ENCODE results near the gene MINPP1.
A peak's percentile ranks its signal among the peaks of the same experiment; 100 is the strongest.

DNA sequence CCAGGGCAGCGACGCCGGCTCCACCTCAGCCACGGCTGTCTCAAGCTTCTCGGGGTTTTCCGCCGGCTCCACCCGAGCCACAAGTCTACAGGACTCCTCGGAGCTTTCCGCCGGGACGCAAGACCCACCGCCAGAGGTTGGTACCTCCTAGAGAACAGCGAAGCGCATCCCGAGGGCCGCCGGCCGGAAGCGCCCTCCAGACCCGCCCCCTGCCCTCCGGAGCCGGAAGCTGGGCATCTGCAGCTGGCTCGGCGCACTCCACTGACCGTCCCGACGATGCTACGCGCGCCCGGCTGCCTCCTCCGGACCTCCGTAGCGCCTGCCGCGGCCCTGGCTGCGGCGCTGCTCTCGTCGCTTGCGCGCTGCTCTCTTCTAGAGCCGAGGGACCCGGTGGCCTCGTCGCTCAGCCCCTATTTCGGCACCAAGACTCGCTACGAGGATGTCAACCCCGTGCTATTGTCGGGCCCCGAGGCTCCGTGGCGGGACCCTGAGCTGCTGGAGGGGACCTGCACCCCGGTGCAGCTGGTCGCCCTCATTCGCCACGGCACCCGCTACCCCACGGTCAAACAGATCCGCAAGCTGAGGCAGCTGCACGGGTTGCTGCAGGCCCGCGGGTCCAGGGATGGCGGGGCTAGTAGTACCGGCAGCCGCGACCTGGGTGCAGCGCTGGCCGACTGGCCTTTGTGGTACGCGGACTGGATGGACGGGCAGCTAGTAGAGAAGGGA, at the start of gene MINPP1:
- TF ChIP-seq EP300 (conservative IDR thresholded peaks at IDR 0.05; ENCODE audit: poor library complexity, severe bottlenecking) (no peak), POLR2AphosphoS5 (IDR thresholded peaks at IDR 0.05) (peak; percentile 78), RAD21 (conservative IDR thresholded peaks at IDR 0.05) (no peak), EZH2 (IDR thresholded peaks at IDR 0.05; ENCODE audit: borderline replicate concordance, insufficient read depth, low read length, poor library complexity, severe bottlenecking) (no peak), SMC3 (conservative IDR thresholded peaks at IDR 0.05; ENCODE audit: poor library complexity) (no peak)
- TF ChIP-seq, protein P1, sequence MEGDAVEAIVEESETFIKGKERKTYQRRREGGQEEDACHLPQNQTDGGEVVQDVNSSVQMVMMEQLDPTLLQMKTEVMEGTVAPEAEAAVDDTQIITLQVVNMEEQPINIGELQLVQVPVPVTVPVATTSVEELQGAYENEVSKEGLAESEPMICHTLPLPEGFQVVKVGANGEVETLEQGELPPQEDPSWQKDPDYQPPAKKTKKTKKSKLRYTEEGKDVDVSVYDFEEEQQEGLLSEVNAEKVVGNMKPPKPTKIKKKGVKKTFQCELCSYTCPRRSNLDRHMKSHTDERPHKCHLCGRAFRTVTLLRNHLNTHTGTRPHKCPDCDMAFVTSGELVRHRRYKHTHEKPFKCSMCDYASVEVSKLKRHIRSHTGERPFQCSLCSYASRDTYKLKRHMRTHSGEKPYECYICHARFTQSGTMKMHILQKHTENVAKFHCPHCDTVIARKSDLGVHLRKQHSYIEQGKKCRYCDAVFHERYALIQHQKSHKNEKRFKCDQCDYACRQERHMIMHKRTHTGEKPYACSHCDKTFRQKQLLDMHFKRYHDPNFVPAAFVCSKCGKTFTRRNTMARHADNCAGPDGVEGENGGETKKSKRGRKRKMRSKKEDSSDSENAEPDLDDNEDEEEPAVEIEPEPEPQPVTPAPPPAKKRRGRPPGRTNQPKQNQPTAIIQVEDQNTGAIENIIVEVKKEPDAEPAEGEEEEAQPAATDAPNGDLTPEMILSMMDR (IDR thresholded peaks at IDR 0.05; ENCODE audit: poor library complexity, severe bottlenecking): no peak
- TF ChIP-seq, protein P2, sequence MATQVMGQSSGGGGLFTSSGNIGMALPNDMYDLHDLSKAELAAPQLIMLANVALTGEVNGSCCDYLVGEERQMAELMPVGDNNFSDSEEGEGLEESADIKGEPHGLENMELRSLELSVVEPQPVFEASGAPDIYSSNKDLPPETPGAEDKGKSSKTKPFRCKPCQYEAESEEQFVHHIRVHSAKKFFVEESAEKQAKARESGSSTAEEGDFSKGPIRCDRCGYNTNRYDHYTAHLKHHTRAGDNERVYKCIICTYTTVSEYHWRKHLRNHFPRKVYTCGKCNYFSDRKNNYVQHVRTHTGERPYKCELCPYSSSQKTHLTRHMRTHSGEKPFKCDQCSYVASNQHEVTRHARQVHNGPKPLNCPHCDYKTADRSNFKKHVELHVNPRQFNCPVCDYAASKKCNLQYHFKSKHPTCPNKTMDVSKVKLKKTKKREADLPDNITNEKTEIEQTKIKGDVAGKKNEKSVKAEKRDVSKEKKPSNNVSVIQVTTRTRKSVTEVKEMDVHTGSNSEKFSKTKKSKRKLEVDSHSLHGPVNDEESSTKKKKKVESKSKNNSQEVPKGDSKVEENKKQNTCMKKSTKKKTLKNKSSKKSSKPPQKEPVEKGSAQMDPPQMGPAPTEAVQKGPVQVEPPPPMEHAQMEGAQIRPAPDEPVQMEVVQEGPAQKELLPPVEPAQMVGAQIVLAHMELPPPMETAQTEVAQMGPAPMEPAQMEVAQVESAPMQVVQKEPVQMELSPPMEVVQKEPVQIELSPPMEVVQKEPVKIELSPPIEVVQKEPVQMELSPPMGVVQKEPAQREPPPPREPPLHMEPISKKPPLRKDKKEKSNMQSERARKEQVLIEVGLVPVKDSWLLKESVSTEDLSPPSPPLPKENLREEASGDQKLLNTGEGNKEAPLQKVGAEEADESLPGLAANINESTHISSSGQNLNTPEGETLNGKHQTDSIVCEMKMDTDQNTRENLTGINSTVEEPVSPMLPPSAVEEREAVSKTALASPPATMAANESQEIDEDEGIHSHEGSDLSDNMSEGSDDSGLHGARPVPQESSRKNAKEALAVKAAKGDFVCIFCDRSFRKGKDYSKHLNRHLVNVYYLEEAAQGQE (IDR thresholded peaks at IDR 0.05; ENCODE audit: borderline replicate concordance): no peak

Measured in neural cell (in vitro differentiated cells).